Ovary (tissue), 9 donors: Measurements from ENCODE around the gene KCMF1. TPM values are rescaled to one million over a fixed set of nuclear protein-coding genes. Genes with fewer than 3 reads are reported as not detected.
"Not testable (repeated sequence)": the region's sequence is repeated elsewhere in the genome, so short reads cannot be mapped to it uniquely, and the experiment has no call there.

Source experiments
- DNase-seq, 5 donors: peaks; one replicate each; pipeline ENCODE4 v3.0.0-alpha.2; 2019 to 2020
- H3K27ac ChIP-seq, 2 donors: fragments of 200-600 bp; one replicate each; pipeline versions ENCODE4 v1.5.1 to v1.8.0; 2019 to 2022
- H3K27me3 ChIP-seq: fragments of 200-600 bp; one replicate; pipeline ENCODE4 v1.8.0; 2022
- H3K36me3 ChIP-seq: fragments of 200-600 bp; sonication (generic); one replicate; pipeline ENCODE4 v1.5.1; 2019
- H3K4me1 ChIP-seq: one replicate; pipeline ENCODE4 v1.8.1; 2013; ENCODE audit warnings: mild to moderate bottlenecking, moderate library complexity; ENCODE audit not compliant: insufficient read depth
- H3K4me3 ChIP-seq: fragments of 200-600 bp; sonication (generic); one replicate; pipeline ENCODE4 v1.5.1; 2017
- H3K9me3 ChIP-seq, 2 donors: fragments of 200-600 bp in 1 of 2; sonication (generic) in 1 of 2; one replicate each; pipeline versions ENCODE4 v1.5.1 to v1.8.1; 2013 to 2019; ENCODE audit warnings: mild to moderate bottlenecking in 1 of 2, moderate library complexity in 1 of 2
- EP300 ChIP-seq: sonication (generic); formaldehyde crosslinking; IDR thresholded peaks from one replicate; pipeline ENCODE4 v1.6.1; 2017; ENCODE audit warnings: antibody characterized with exemption
- POLR2A ChIP-seq: fragments of 450-650 bp; IDR thresholded peaks from one replicate; pipeline ENCODE4 v1.6.1; 2017; ENCODE audit warnings: antibody characterized with exemption, mild to moderate bottlenecking, moderate library complexity
- WGBS, 3 donors: extraction: QIAGEN DNeasy Blood & Tissue Kit in 1 of 3; methylation state at CpG; one replicate each; pipeline versions ENCODE4 v1.1.5 to v1.1.7; 2013 to 2017; 5-methylcytosine and 5-hydroxymethylcytosine counted together
- intact Hi-C, 4 donors: fragments of 100-400 bp; cut with DNase I; formaldehyde crosslinking; loops; one replicate each; pipeline versions ENCODE4 v1.11.0 to v1.15.1; 2022 to 2023
- polyA plus RNA-seq, 2 donors: library from polyadenylated mRNA; stranded (reverse); fragments of 200-250 nt in 1 of 2; fragments of 350-450 nt in 1 of 2; fragmentation: Illumina TruSeq in 1 of 2; extraction: RNeasy Lipid Tissue Mini Kit (QIAGEN cat#74804) in 1 of 2; gene quantifications; one replicate each; pipeline ENCODE4 v1.2.3, GENCODE V29; 2013 to 2014
- total RNA-seq, 7 donors: library from RNA; depleted of rRNA in 2 of 7; stranded (reverse); fragments of >200 nt in 2 of 7; fragmentation: NEBNext Ultra II Directional in 3 of 7; extraction: Animal tissue kit (Norgen Biotek cat#: 25700) in 3 of 7; gene quantifications; one replicate each; pipeline versions ENCODE4 v1.1.0 to v1.2.4, GENCODE V29; 2016 to 2023
- TF ChIP-seq, protein P1 (sequence below), 3 donors: fragments of 450-650 bp in 2 of 3; fragments of 200-600 bp in 1 of 3; IDR thresholded peaks; one replicate each; pipeline versions ENCODE4 v1.5.1 to v1.8.0; 2016 to 2022; ENCODE audit warnings: antibody characterized with exemption in 3 of 3, mild to moderate bottlenecking in 1 of 3
- donor health status: DM: no; HTN: no; CAD: no; lungs with moderate emphysema.
- donor health status: DM: no; HTN: no; CAD: no.
- donor health status: Bipolar disorder and iron deficiency.
- donor health status: DM: yes; HTN: yes; CAD: no.
- donor health status: DM: no; HTN: no; CAD: no.
- donor health status: DM: yes; HTN: yes; CAD: no.

Gene KCMF1
- total and polyA plus RNA-seq, 9 donors = 21.9 to 58.7 (median 53.3) TPM

DNA sequence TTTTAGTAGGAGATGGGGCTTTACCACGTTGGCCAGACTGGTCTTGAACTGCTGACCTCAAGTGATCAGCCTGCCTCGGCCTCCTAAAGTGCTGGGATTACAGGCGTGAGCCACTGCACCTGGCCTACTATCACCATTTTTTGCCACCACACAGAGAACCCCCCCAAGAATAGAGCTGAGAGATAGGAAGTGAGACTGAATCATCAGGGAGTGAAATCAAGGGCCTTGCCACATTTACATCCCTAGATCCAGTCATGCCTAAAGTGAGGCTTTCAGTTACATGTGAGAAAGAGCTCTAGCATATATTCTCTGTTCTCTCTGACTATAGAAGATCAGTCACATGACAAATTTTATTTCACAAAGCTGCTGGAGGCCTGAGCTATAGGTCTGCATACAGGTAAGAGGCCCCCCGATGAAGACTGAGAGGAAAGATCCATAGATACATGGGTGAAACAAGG is 28.0 kb upstream of the KCMF1 start:
- H3K4me3 ChIP-seq = no peak overlapping the region
- no peaks in the 10 kb centered on the region for H3K27me3 ChIP-seq
- intact Hi-C loops = no loop called here
- no peaks in the 10 kb centered on the region for H3K36me3 ChIP-seq
- H3K27ac ChIP-seq = no peak overlapping the region
- no peaks in the 10 kb centered on the region for H3K9me3 ChIP-seq
- DNase-seq = no peak
- H3K4me1 ChIP-seq = peaks cover 2% of the 10 kb centered on the region
- 79 to 88% (median 81%) methylated on average over 4 of the region's 4 CpGs for WGBS, 3 donors
- TF ChIP-seq, protein P1, sequence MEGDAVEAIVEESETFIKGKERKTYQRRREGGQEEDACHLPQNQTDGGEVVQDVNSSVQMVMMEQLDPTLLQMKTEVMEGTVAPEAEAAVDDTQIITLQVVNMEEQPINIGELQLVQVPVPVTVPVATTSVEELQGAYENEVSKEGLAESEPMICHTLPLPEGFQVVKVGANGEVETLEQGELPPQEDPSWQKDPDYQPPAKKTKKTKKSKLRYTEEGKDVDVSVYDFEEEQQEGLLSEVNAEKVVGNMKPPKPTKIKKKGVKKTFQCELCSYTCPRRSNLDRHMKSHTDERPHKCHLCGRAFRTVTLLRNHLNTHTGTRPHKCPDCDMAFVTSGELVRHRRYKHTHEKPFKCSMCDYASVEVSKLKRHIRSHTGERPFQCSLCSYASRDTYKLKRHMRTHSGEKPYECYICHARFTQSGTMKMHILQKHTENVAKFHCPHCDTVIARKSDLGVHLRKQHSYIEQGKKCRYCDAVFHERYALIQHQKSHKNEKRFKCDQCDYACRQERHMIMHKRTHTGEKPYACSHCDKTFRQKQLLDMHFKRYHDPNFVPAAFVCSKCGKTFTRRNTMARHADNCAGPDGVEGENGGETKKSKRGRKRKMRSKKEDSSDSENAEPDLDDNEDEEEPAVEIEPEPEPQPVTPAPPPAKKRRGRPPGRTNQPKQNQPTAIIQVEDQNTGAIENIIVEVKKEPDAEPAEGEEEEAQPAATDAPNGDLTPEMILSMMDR (IDR thresholded peaks at IDR 0.05) = no peak
- TF ChIP-seq POLR2A = no peak
- no peak for TF ChIP-seq EP300

GRCh38 chr2:84944295-84944909 is 26.6 kb upstream of the KCMF1 start:
- Histone ChIP-seq H3K4me3 (no peak overlapping the region), H3K27ac (no peak overlapping the region), H3K36me3 (no peaks in the 10 kb centered on the region), H3K4me1 (peaks cover 2% of the 10 kb centered on the region), H3K27me3 (no peaks in the 10 kb centered on the region), H3K9me3 (no peaks in the 10 kb centered on the region)
- WGBS, 3 donors = 89 to 91% (median 91%) methylated on average over 7 of the region's 7 CpGs
- intact Hi-C loops = no loop called here
- no peak for TF ChIP-seq EP300
- TF ChIP-seq POLR2A = no peak
- TF ChIP-seq, protein P1 (IDR thresholded peaks at IDR 0.05) = no peak
- DNase-seq = no peak

GRCh38 chr2:84945838-84946203 is 25.1 kb upstream of the KCMF1 start:
- H3K9me3 ChIP-seq, H3K4me1 ChIP-seq, H3K27me3 ChIP-seq, intact Hi-C loops, H3K36me3 ChIP-seq, DNase-seq, H3K4me3 ChIP-seq, H3K27ac ChIP-seq: not testable (repeated sequence)
- WGBS, 3 donors = 72 to 92% (median 76%) methylated on average over 2 to 3 of the region's 3 CpGs

DNA sequence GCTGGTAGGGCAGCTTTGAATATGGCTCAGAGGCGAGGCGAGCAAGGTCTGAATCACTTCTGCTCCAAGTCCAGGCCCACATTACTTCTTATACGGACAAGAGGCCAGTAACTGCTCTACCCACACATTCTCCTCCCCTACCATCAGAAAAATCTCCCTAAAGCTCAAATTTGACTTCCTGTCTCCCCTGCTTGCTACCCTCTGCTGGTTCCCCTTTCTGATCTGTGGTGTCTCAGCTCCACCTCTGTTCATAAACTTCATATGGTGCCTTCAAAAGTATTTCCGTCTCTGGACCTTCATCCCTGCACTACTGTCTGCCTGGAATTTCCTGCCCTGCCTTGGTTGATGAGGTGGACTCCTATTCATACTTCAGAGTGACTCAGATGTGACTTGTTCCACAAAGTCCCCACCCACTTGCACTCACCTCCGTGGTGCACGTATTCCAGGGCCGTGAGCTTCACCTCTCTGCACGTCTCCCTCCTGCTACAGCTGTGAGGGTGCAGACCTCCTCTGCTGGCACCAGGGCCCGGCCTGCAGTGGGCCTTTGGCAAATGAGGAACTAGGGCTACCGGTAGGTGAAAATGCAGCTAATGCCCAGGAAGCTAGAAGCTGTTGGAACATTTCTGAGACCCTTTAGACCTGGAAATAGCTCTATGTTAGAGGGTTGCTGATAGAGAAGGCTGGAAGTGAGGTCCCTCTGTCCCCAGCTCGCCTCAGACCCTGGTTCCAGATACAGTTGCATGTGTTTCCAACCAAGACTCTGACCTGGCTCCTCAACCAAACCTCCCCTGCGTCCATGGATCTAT is 24.6 kb upstream of the KCMF1 start:
- intact Hi-C loops = no loop called here
- H3K27me3 ChIP-seq = no peaks in the 10 kb centered on the region
- no peak overlapping the region for H3K4me3 ChIP-seq
- H3K4me1 ChIP-seq = no peaks in the 10 kb centered on the region
- no peak for DNase-seq
- H3K36me3 ChIP-seq = no peaks in the 10 kb centered on the region
- no peaks in the 10 kb centered on the region for H3K9me3 ChIP-seq
- 76 to 83% (median 79%) methylated on average over 12 of the region's 12 CpGs for WGBS, 3 donors
- no peak overlapping the region for H3K27ac ChIP-seq
- TF ChIP-seq EP300 = no peak
- TF ChIP-seq, protein P1 (IDR thresholded peaks at IDR 0.05) = no peak
- no peak for TF ChIP-seq POLR2A
